GM23338 (cell line): ENCODE results near the gene PLS3. TPM values are rescaled to one million over a fixed set of nuclear protein-coding genes. Genes with fewer than 3 reads are reported as not detected.

Experiments
- ATAC-seq: fragments of 200-7000 bp; cut with Tn5 transposase; 3 replicates; pipeline ENCODE4 v1.9.1; 2020
- DNase-seq: peaks from one replicate; pipeline ENCODE4 v3.0.0-alpha.2; 2015; ENCODE audit warnings: low spot score
- H2AFZ ChIP-seq: fragments of 200-600 bp; sonication (generic); 2 replicates; pipeline ENCODE4 v1.8.0; 2016; ENCODE audit warnings: antibody characterized with exemption, mild to moderate bottlenecking, moderate library complexity
- H3F3A ChIP-seq: fragments of 200-600 bp; sonication (generic); replicated peaks from 2 replicates; pipeline ENCODE4 v1.8.0; 2017; ENCODE audit warnings: antibody characterized with exemption, mixed run types, low read depth
- H3K27ac ChIP-seq: fragments of 200-600 bp; sonication (generic); 2 replicates; pipeline ENCODE4 v1.6.1; 2016; ENCODE audit warnings: low read depth
- H3K27me3 ChIP-seq: fragments of 200-600 bp; sonication (generic); 2 replicates; pipeline ENCODE4 v1.8.0; 2016; ENCODE audit warnings: mild to moderate bottlenecking, mixed run types, moderate library complexity; ENCODE audit not compliant: insufficient read depth
- H3K36me3 ChIP-seq: fragments of 200-600 bp; sonication (generic); 2 replicates; pipeline ENCODE4 v1.8.0; 2016; ENCODE audit warnings: mild to moderate bottlenecking; ENCODE audit not compliant: insufficient read depth
- H3K4me1 ChIP-seq: fragments of 200-600 bp; sonication (generic); 2 replicates; pipeline ENCODE4 v1.8.0; 2016; ENCODE audit warnings: mild to moderate bottlenecking, moderate library complexity; ENCODE audit not compliant: insufficient read depth
- H3K4me2 ChIP-seq: fragments of 200-600 bp; sonication (generic); 2 replicates; pipeline ENCODE4 v1.7.1; 2017; ENCODE audit warnings: mixed run types
- H3K4me3 ChIP-seq: fragments of 200-600 bp; sonication (generic); 2 replicates; pipeline ENCODE4 v1.6.1; 2016; ENCODE audit warnings: mixed run types
- H3K79me2 ChIP-seq: fragments of 200-600 bp; sonication (generic); replicated peaks from 2 replicates; pipeline ENCODE4 v1.8.0; 2017; ENCODE audit warnings: mild to moderate bottlenecking; ENCODE audit not compliant: insufficient read depth
- H3K9me2 ChIP-seq: fragments of 200-600 bp; sonication (generic); 2 replicates; pipeline ENCODE4 v1.8.0; 2017; ENCODE audit not compliant: insufficient read depth
- H4K20me1 ChIP-seq: fragments of 200-600 bp; sonication (generic); replicated peaks from 2 replicates; pipeline ENCODE4 v1.8.0; 2017; ENCODE audit warnings: mild to moderate bottlenecking; ENCODE audit not compliant: insufficient read depth
- H3K27ac Mint-ChIP-seq: 2 replicates; pipeline ENCODE4 v1.8.0; 2020; ENCODE audit warnings: inconsistent platforms, mild to moderate bottlenecking, moderate library complexity, mixed read lengths
- H3K27me3 Mint-ChIP-seq: 3 replicates; pipeline ENCODE4 v1.8.0; 2022; ENCODE audit warnings: low read depth, mild to moderate bottlenecking, moderate library complexity, mixed read lengths, inconsistent platforms; ENCODE audit not compliant: insufficient read depth, poor library complexity
- H3K36me3 Mint-ChIP-seq: 3 replicates; pipeline ENCODE4 v1.8.0; 2021; ENCODE audit warnings: low read depth, mild to moderate bottlenecking, inconsistent platforms, moderate library complexity, mixed read lengths
- H3K4me1 Mint-ChIP-seq: 3 replicates; pipeline ENCODE4 v1.8.0; 2020; ENCODE audit warnings: mild to moderate bottlenecking, inconsistent platforms, mixed read lengths
- H3K4me3 Mint-ChIP-seq: 3 replicates; pipeline ENCODE4 v1.8.0; 2021; ENCODE audit warnings: moderate library complexity, mild to moderate bottlenecking, inconsistent platforms, mixed read lengths
- H3K9me3 Mint-ChIP-seq: 3 replicates; pipeline ENCODE4 v1.8.0; 2020; ENCODE audit warnings: moderate library complexity, mild to moderate bottlenecking, inconsistent platforms, mixed read lengths
- CREB1 ChIP-seq: fragments of 250-450 bp; sonication (Bioruptor Pico); IDR thresholded peaks from 2 replicates; pipeline ENCODE4 v1.5.0; 2020; ENCODE audit warnings: low read depth, mild to moderate bottlenecking, moderate library complexity
- CTCF ChIP-seq, 2 experiments: fragments of 200-600 bp in 1 of 2; sonication (generic) in 1 of 2; conservative IDR thresholded peaks; 2 replicates each; pipeline versions ENCODE4 v1.5.1 to v1.6.1; 2016 to 2017; ENCODE audit warnings: antibody characterized with exemption in 2 of 2, low read depth in 2 of 2, mild to moderate bottlenecking in 2 of 2, moderate library complexity in 1 of 2
- ETS1 ChIP-seq: IDR thresholded peaks from 2 replicates; pipeline ENCODE4 v1.6.1; 2016; ENCODE audit warnings: antibody characterized with exemption
- EZH2 ChIP-seq: fragments of 200-600 bp; sonication (generic); IDR thresholded peaks from one replicate; pipeline ENCODE4 v1.8.0; 2017; ENCODE audit warnings: antibody characterized with exemption, mild to moderate bottlenecking, low read depth; ENCODE audit not compliant: unreplicated experiment
- EZH2phosphoT487 ChIP-seq: fragments of 200-600 bp; sonication (generic); IDR thresholded peaks from one replicate; pipeline ENCODE4 v1.8.1; 2018; ENCODE audit warnings: antibody characterized with exemption; ENCODE audit not compliant: unreplicated experiment
- JUNB ChIP-seq: IDR thresholded peaks from one replicate; pipeline ENCODE4 v1.6.1; 2016; ENCODE audit warnings: antibody characterized with exemption; ENCODE audit not compliant: unreplicated experiment
- NANOG ChIP-seq: IDR thresholded peaks from 2 replicates; pipeline ENCODE4 v1.6.1; 2016; ENCODE audit warnings: antibody characterized with exemption, borderline replicate concordance
- POLR2AphosphoS5 ChIP-seq: IDR thresholded peaks from 2 replicates; pipeline ENCODE4 v1.6.1; 2016; ENCODE audit warnings: antibody characterized with exemption, low read depth
- REST ChIP-seq: IDR thresholded peaks from one replicate; pipeline ENCODE4 v1.6.1; 2018; ENCODE audit warnings: antibody characterized with exemption; ENCODE audit not compliant: unreplicated experiment
- STAT1 ChIP-seq: IDR thresholded peaks from one replicate; pipeline ENCODE4 v1.6.1; 2016; ENCODE audit warnings: antibody characterized with exemption; ENCODE audit not compliant: unreplicated experiment
- ZNF114 ChIP-seq: fragments of 250-450 bp; sonication (Bioruptor Pico); IDR thresholded peaks from 2 replicates; pipeline ENCODE4 v1.5.0; 2020; ENCODE audit warnings: mild to moderate bottlenecking, moderate library complexity
- ZNF331 ChIP-seq: fragments of 250-450 bp; sonication (Bioruptor Pico); IDR thresholded peaks from 2 replicates; pipeline ENCODE4 v1.5.0; 2020; ENCODE audit warnings: low read depth, mild to moderate bottlenecking, moderate library complexity
- ZNF462 ChIP-seq: fragments of 250-450 bp; sonication (Bioruptor Pico); IDR thresholded peaks from 2 replicates; pipeline ENCODE4 v1.5.0; 2020; ENCODE audit warnings: mild to moderate bottlenecking, moderate library complexity
- polyA plus RNA-seq: library from polyadenylated mRNA; unstranded; fragments of >200 nt; fragmentation: Nextera tagmentation; extraction: Ambion mirVana; gene quantifications from 2 replicates; pipeline ENCODE4 v1.2.1, GENCODE V29; 2016
- total RNA-seq: library from RNA; depleted of rRNA; stranded (reverse); fragments of >200 nt; shearing (Covaris generic); gene quantifications from 2 replicates; pipeline ENCODE4 v1.2.3, GENCODE V29; 2014

PLS3 gene
- total and polyA plus RNA-seq, 2 experiments from 2014 or later, result 81.6 to 128 TPM

- ATAC-seq, result no peak
- H3K27ac Mint-ChIP-seq, result no peak overlapping the region
- Histone ChIP-seq H3K79me2 (peaks cover 91% of the 10 kb centered on the region), H3K4me2 (no peak overlapping the region), H3K27me3 (no peaks in the 10 kb centered on the region), H4K20me1 (peaks cover 4% of the 10 kb centered on the region; the same call in 1 of the 2 replicates), H2AFZ (no peak overlapping the region), H3K4me3 (no peak overlapping the region), H3K9me2 (no peaks in the 10 kb centered on the region), H3K4me1 (no peaks in the 10 kb centered on the region), H3F3A (no peaks in the 10 kb centered on the region), H3K27ac (no peak overlapping the region), H3K36me3 (no peaks in the 10 kb centered on the region)
- no peak for TF ChIP-seq EZH2
- TF ChIP-seq REST, result no peak
- TF ChIP-seq NANOG, result no peak
- no peak for TF ChIP-seq JUNB
- no peak for TF ChIP-seq ETS1
- no peak for TF ChIP-seq ZNF331
- no peak for TF ChIP-seq CTCF (conservative IDR thresholded peaks at IDR 0.05; ENCODE audit: low read depth in 2 of 2)
- no peak for TF ChIP-seq CREB1 (CRISPR knock-in tag)
- no peak for TF ChIP-seq ZNF462
- TF ChIP-seq EZH2phosphoT487, result no peak
- TF ChIP-seq ZNF114 (CRISPR knock-in tag), result no peak
- TF ChIP-seq POLR2AphosphoS5, result no peak
- no peak for TF ChIP-seq STAT1
- H3K4me3 Mint-ChIP-seq, result no peak overlapping the region
- H3K27me3 Mint-ChIP-seq, result peaks cover 1% of the 10 kb centered on the region
- peaks cover 4% of the 10 kb centered on the region; the same call in 2 of the 3 replicates for H3K4me1 Mint-ChIP-seq
- H3K36me3 Mint-ChIP-seq, result peaks cover 10% of the 10 kb centered on the region; the same call in 2 of the 3 replicates
- H3K9me3 Mint-ChIP-seq, result no peaks in the 10 kb centered on the region
- DNase-seq, result no peak
Measured at GRCh38 chrX:115571712-115572111, 10.7 kb downstream of the PLS3 start.
